ENCODE data around the gene CCDC34.

Gene CCDC34

DNA sequence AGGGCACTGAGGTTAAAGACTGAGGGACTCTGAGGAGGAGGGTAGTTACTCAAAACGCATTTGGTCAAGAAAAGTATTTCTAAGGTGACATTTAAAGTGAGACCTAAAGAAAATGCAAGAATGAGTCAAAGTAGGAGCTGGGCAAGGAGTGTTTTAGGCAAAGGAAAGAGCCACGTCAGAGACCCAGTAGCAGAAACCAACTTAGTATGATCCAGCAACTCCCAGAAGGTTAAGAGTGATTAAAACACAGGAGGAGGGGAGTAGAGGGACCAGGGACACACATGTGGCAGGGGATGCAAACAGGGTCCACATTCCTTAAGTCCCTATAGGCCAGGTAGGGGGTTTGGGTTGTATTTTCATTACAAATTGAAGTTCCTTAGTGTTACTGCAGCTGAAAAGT is 24.3 kb upstream of the CCDC34 start:
- H2AFZ ChIP-seq (ENCODE audit: low read length): no peak overlapping the region
- no peaks in the 10 kb centered on the region for H3K79me2 ChIP-seq (ENCODE audit: insufficient read depth, low read length)
- no peaks in the 10 kb centered on the region for H3K9me2 ChIP-seq (ENCODE audit: low read depth, low read length)
- H4K20me1 ChIP-seq (ENCODE audit: insufficient read depth, low read length): no peaks in the 10 kb centered on the region
- no peaks in the 10 kb centered on the region for H3K36me3 ChIP-seq (ENCODE audit: insufficient read depth, low read length)
- no peak overlapping the region for H3K4me2 ChIP-seq (ENCODE audit: low read length)
- no peak for TF ChIP-seq EZH2 (IDR thresholded peaks at IDR 0.05; ENCODE audit: borderline replicate concordance, low read length)
- TF ChIP-seq CTCF (IDR thresholded peaks at IDR 0.05; ENCODE audit: low read length): no peak
- H3K9ac ChIP-seq (ENCODE audit: low read length): no peak overlapping the region
- H3K4me1 ChIP-seq (ENCODE audit: insufficient read depth, low read length, severe bottlenecking): no peaks in the 10 kb centered on the region
- H3K27ac ChIP-seq (ENCODE audit: low read depth, low read length, poor library complexity, severe bottlenecking): no peak overlapping the region
- no peak overlapping the region for H3K4me3 ChIP-seq (ENCODE audit: low read depth, low read length, poor library complexity, severe bottlenecking)
- H3K27me3 ChIP-seq (ENCODE audit: insufficient read depth, low read length): no peaks in the 10 kb centered on the region
- H3F3A ChIP-seq (ENCODE audit: insufficient read depth, low read length): no peaks in the 10 kb centered on the region
- H3K9me3 ChIP-seq (ENCODE audit: low read length): no peaks in the 10 kb centered on the region

DNA sequence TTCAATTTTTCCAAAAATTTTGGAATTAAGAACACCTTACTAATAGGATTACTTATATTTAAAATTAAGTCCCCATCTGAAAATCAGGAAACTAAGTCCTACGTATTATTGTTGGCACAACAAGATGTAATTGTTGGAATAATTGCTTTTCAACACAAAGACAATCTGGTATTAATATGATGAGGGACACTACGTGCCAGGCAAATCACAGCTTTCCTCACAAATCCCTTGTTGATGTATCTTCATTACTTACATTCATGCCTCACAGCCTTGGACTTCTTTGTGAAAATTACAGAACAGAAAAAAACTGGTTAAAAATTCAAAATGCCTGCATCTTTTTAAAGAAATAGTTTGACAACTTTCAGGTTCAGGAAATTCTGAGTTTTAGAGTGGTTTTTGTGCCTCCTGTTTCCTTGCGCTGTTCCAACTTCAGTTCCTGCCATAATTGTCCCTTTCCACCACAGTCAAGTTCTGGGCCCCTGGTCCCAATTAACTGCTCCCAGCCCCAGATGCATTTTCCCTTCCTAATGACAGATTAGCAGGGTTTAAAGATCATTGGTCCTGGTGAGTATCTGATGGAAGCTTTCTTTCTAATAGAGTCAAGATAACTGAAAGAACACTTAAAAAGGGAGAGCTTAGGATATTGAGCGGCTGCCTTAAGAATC is 23.3 kb upstream of the CCDC34 start:
- H3K4me1 ChIP-seq (ENCODE audit: insufficient read depth, low read length, severe bottlenecking): no peaks in the 10 kb centered on the region
- no peak for TF ChIP-seq EZH2 (IDR thresholded peaks at IDR 0.05; ENCODE audit: borderline replicate concordance, low read length)
- TF ChIP-seq CTCF (IDR thresholded peaks at IDR 0.05; ENCODE audit: low read length): no peak
- H3K4me2 ChIP-seq (ENCODE audit: low read length): no peak overlapping the region

DNA sequence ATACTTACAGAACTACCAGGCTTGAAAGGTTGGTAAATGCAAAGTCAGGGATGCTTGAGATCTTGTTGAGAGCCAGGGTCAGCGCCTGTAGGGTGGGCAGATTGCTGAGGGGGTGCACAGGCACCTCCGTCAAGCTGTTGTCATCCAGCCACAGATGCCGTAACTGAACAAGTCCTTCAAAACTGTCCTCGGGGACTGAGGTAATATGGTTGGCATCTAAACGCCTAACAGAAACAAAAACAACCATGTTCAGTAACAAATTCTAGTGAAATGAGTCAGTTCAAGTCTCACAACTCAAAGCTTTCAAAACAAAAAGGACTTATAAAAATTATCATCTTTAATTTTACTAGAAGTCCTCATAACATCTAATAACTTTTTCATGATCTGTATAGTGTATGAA is 22.2 kb upstream of the CCDC34 start:
- no peak overlapping the region for H3K4me2 ChIP-seq (ENCODE audit: low read length)
- no peaks in the 10 kb centered on the region for H3K9me2 ChIP-seq (ENCODE audit: low read depth, low read length)
- no peaks in the 10 kb centered on the region for H3K9me3 ChIP-seq (ENCODE audit: low read length)
- no peaks in the 10 kb centered on the region for H3F3A ChIP-seq (ENCODE audit: insufficient read depth, low read length)
- H3K79me2 ChIP-seq (ENCODE audit: insufficient read depth, low read length): no peaks in the 10 kb centered on the region
- H3K4me3 ChIP-seq (ENCODE audit: low read depth, low read length, poor library complexity, severe bottlenecking): no peak overlapping the region
- H2AFZ ChIP-seq (ENCODE audit: low read length): no peak overlapping the region
- TF ChIP-seq CTCF (IDR thresholded peaks at IDR 0.05; ENCODE audit: low read length) (no peak), EZH2 (IDR thresholded peaks at IDR 0.05; ENCODE audit: borderline replicate concordance, low read length) (no peak)
- no peak overlapping the region for H3K27ac ChIP-seq (ENCODE audit: low read depth, low read length, poor library complexity, severe bottlenecking)
- H3K9ac ChIP-seq (ENCODE audit: low read length): no peak overlapping the region
- H3K4me1 ChIP-seq (ENCODE audit: insufficient read depth, low read length, severe bottlenecking): no peaks in the 10 kb centered on the region
- no peaks in the 10 kb centered on the region for H3K36me3 ChIP-seq (ENCODE audit: insufficient read depth, low read length)
- H3K27me3 ChIP-seq (ENCODE audit: insufficient read depth, low read length): no peaks in the 10 kb centered on the region
- no peaks in the 10 kb centered on the region for H4K20me1 ChIP-seq (ENCODE audit: insufficient read depth, low read length)

More for the DNA sequence above, 23.3 kb upstream of the CCDC34 start:
- H3K9me2 ChIP-seq (ENCODE audit: low read depth, low read length): no peaks in the 10 kb centered on the region
- no peaks in the 10 kb centered on the region for H3F3A ChIP-seq (ENCODE audit: insufficient read depth, low read length)
- no peaks in the 10 kb centered on the region for H3K79me2 ChIP-seq (ENCODE audit: insufficient read depth, low read length)
- no peak overlapping the region for H3K27ac ChIP-seq (ENCODE audit: low read depth, low read length, poor library complexity, severe bottlenecking)
- no peaks in the 10 kb centered on the region for H3K27me3 ChIP-seq (ENCODE audit: insufficient read depth, low read length)
- no peak overlapping the region for H2AFZ ChIP-seq (ENCODE audit: low read length)
- H3K9me3 ChIP-seq (ENCODE audit: low read length): no peaks in the 10 kb centered on the region
- H4K20me1 ChIP-seq (ENCODE audit: insufficient read depth, low read length): no peaks in the 10 kb centered on the region
- no peak overlapping the region for H3K9ac ChIP-seq (ENCODE audit: low read length)
- no peak overlapping the region for H3K4me3 ChIP-seq (ENCODE audit: low read depth, low read length, poor library complexity, severe bottlenecking)
- H3K36me3 ChIP-seq (ENCODE audit: insufficient read depth, low read length): no peaks in the 10 kb centered on the region

Measured in OCI-LY1 (cell line).